Testis (tissue), 3 donors: ENCODE measurements around the gene B4GALNT4. TPM values are rescaled to one million over a fixed set of nuclear protein-coding genes. Genes with fewer than 3 reads are reported as not detected.
A peak's percentile ranks its signal among the peaks of the same experiment; 100 is the strongest.

Source experiments
- DNase-seq: peaks from one replicate; pipeline ENCODE4 v3.0.0-alpha.2; 2019
- H3K27ac ChIP-seq, 2 donors: fragments of 200-600 bp; sonication (generic); one replicate each; pipeline ENCODE4 v1.5.1; 2019
- H3K27me3 ChIP-seq: fragments of 200-600 bp; sonication (generic); one replicate; pipeline ENCODE4 v1.5.1; 2019
- H3K36me3 ChIP-seq: fragments of 200-600 bp; sonication (generic); one replicate; pipeline ENCODE4 v1.5.1; 2017; ENCODE audit warnings: low read depth; ENCODE audit errors: missing control alignments
- H3K4me1 ChIP-seq: fragments of 200-600 bp; sonication (generic); one replicate; pipeline ENCODE4 v1.5.1; 2019
- H3K4me3 ChIP-seq, 2 donors: fragments of 200-600 bp; sonication (generic); one replicate each; pipeline ENCODE4 v1.5.1; 2017 to 2019
- H3K9me3 ChIP-seq: fragments of 200-600 bp; sonication (generic); one replicate; pipeline ENCODE4 v1.5.1; 2017
- CTCF ChIP-seq, 3 experiments: fragments of 450-650 bp in 2 of 3; fragments of 200-600 bp in 1 of 3; sonication (generic) in 1 of 3; IDR thresholded peaks; one replicate each; pipeline ENCODE4 v1.5.1; 2016 to 2019; ENCODE audit warnings: antibody characterized with exemption in 3 of 3, mild to moderate bottlenecking in 2 of 3, moderate library complexity in 1 of 3
- POLR2A ChIP-seq: fragments of 450-650 bp; IDR thresholded peaks from one replicate; pipeline ENCODE4 v1.6.1; 2017; ENCODE audit warnings: antibody characterized with exemption, mild to moderate bottlenecking, moderate library complexity
- WGBS, 2 donors: methylation state at CpG; one replicate each; pipeline ENCODE4 v1.1.5; 2018; 5-methylcytosine and 5-hydroxymethylcytosine counted together
- intact Hi-C: fragments of 100-400 bp; cut with DNase I; formaldehyde crosslinking; loops from one replicate; pipeline ENCODE4 v1.15.1; 2023; ENCODE audit warnings: low total_unique reads
- polyA plus RNA-seq: library from polyadenylated mRNA; stranded (reverse); fragments of 350-450 nt; fragmentation: Illumina TruSeq; extraction: RNeasy Lipid Tissue Mini Kit (QIAGEN cat#74804); gene quantifications from one replicate; pipeline ENCODE4 v1.2.3, GENCODE V29; 2014; ENCODE audit warnings: low read depth, low replicate concordance; ENCODE audit not compliant: insufficient read depth
- total RNA-seq, 2 donors: library from RNA; depleted of rRNA; stranded (reverse); fragments of >200 nt; gene quantifications; one replicate each; pipeline ENCODE4 v1.2.3, GENCODE V29; 2016

The B4GALNT4 gene
- total and polyA plus RNA-seq, 3 donors from 2014 or later: 4.3 to 10.1 (median 7.2) TPM

GRCh38 chr11:355581-356458 lies 13.5 kb upstream of the B4GALNT4 start:
- no peaks in the 10 kb centered on the region for H3K27me3 ChIP-seq
- WGBS, 2 donors: 0 to 2% methylated on average over 6 to 65 of the region's 76 CpGs

DNA sequence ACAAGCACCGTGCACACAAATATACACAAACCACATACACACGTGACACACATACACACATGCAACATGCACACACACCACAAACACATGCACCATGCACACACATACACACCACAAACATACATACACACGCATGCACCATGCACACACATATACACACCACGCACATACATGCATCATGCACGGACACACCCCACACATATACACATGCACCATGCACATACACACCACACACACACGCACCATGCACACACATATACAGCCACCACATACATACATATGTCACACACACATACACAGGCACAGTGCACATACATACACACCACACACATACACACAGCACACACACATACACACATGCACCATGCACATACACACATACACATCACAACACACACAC lies 12.7 kb upstream of the B4GALNT4 start:
- TF ChIP-seq CTCF (IDR thresholded peaks at IDR 0.05): no peak
- TF ChIP-seq POLR2A: no peak
- 39 to 67% methylated on average over 6 of the region's 6 CpGs for WGBS, 2 donors
- intact Hi-C loops: loop anchor here (10.0 kb wide), 1 partner anchor 62 kb away; the partner anchor contains the start of gene IFITM5
- Histone ChIP-seq H3K9me3 (no peaks in the 10 kb centered on the region), H3K27ac (no peak overlapping the region), H3K4me3 (no peak overlapping the region), H3K36me3 (no peaks in the 10 kb centered on the region), H3K27me3 (no peaks in the 10 kb centered on the region), H3K4me1 (peaks cover 28% of the 10 kb centered on the region)
- no peak for DNase-seq

More at GRCh38 chr11:355581-356458, 13.5 kb upstream of the B4GALNT4 start:
- intact Hi-C loops: loop anchor here (10.0 kb wide), 1 partner anchor 61 kb away; the partner anchor contains the start of gene IFITM5
- peak; percentile 91 for DNase-seq
- H3K36me3 ChIP-seq: no peaks in the 10 kb centered on the region
- no peaks in the 10 kb centered on the region for H3K9me3 ChIP-seq
- H3K4me1 ChIP-seq: peaks cover 28% of the 10 kb centered on the region
- H3K4me3 ChIP-seq: peak overlapping the region; percentile 40 to 45
- H3K27ac ChIP-seq: peak overlapping the region; percentile 98 to 99
- TF ChIP-seq POLR2A (no peak), CTCF (IDR thresholded peaks at IDR 0.05) (no peak)

DNA sequence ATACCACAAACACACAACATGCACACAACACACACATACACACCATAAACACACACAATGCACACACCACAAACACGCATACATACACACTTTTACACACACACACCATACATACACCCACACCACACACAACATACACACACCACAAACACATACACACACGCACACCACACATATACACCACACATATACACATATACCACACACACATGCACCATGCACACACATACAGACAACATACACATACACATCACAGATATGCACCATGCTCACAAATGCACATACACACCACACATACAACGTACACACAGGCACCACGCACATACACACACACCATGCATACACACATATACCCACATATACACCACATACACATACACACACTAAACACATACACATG lies 11.7 kb upstream of the B4GALNT4 start:
- WGBS, 2 donors: 82 to 83% methylated on average over 4 of the region's 4 CpGs

DNA sequence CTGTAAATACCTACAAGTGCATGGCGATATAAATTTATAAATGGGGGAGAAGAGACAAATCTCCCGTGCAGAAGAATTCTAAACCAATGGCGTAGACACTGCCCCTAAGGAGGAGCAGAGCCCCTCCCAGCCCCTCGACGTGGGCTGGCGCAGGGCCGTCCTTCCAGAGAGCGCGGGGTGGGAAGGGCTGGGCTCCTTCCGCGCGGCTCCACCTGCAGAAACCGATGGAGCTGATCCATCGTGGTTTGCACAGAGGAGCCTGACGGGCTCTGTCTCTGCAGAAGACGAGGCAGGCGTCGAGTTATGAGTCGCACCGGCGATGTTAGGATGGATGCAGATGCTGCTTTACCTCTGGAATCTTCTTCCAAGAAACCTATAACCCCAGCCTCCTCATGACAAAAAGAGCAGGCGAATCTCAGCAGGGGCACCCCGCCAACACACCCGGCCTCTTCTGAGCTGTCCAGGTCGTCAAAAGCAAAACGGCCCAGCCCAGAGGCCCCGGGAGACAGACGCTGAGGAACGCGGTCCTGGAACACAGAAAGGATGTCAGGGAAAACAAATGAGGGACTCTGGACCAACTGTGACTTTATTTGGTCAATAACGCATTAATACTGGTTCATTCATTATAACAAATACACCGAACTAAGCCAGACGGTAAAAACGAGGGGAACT lies 11.0 kb upstream of the B4GALNT4 start:
- intact Hi-C loops: loop anchor here (10.0 kb wide), 1 partner anchor 63 kb away; the partner anchor contains the start of gene IFITM5
- H3K27me3 ChIP-seq: no peaks in the 10 kb centered on the region
- DNase-seq: no peak
- H3K4me1 ChIP-seq: peaks cover 20% of the 10 kb centered on the region
- H3K36me3 ChIP-seq: no peaks in the 10 kb centered on the region
- no peak overlapping the region for H3K4me3 ChIP-seq
- TF ChIP-seq POLR2A: no peak
- TF ChIP-seq CTCF (IDR thresholded peaks at IDR 0.05): no peak
- WGBS, 2 donors: 54 to 56% methylated on average over 32 to 34 of the region's 34 CpGs
- no peak overlapping the region for H3K27ac ChIP-seq
- H3K9me3 ChIP-seq: no peaks in the 10 kb centered on the region

More for the DNA sequence above, 11.7 kb upstream of the B4GALNT4 start:
- no peak for DNase-seq
- H3K4me3 ChIP-seq: no peak overlapping the region
- intact Hi-C loops: loop anchor here (10.0 kb wide), 1 partner anchor 63 kb away; the partner anchor contains the start of gene IFITM5
- H3K4me1 ChIP-seq: peaks cover 27% of the 10 kb centered on the region
- no peak overlapping the region for H3K27ac ChIP-seq
- TF ChIP-seq CTCF (IDR thresholded peaks at IDR 0.05) (no peak), POLR2A (no peak)
- no peaks in the 10 kb centered on the region for H3K36me3 ChIP-seq
- no peaks in the 10 kb centered on the region for H3K9me3 ChIP-seq
- no peaks in the 10 kb centered on the region for H3K27me3 ChIP-seq
